WI38 (cell line): ENCODE measurements around the gene PET100.

Experiments used
- H3K4me3 ChIP-seq: 2 replicates; pipeline ENCODE4 v1.5.1; 2011; ENCODE audit warnings: low read depth, mild to moderate bottlenecking, control low read depth, low read length
- CTCF ChIP-seq: IDR thresholded peaks from 2 replicates; pipeline ENCODE4 v1.5.1; 2012; ENCODE audit warnings: low read depth, mild to moderate bottlenecking, control low read depth, low read length

The PET100 gene

GRCh38 chr19:7606289-7606688 is 23.3 kb upstream of the PET100 start:
- no peak overlapping the region for H3K4me3 ChIP-seq

GRCh38 chr19:7607212-7607873 is 22.2 kb upstream of the PET100 start:
- TF ChIP-seq CTCF = no peak
- no peak overlapping the region for H3K4me3 ChIP-seq

More at GRCh38 chr19:7606289-7606688, 23.3 kb upstream of the PET100 start:
- TF ChIP-seq CTCF = no peak

- TF ChIP-seq CTCF = no peak
Observed at GRCh38 chr19:7607874-7608560, 21.6 kb upstream of the PET100 start.

GRCh38 chr19:7610491-7611240 is 18.9 kb upstream of the PET100 start:
- H3K4me3 ChIP-seq = no peak overlapping the region
- no peak for TF ChIP-seq CTCF

More at GRCh38 chr19:7607874-7608560, 21.6 kb upstream of the PET100 start:
- no peak overlapping the region for H3K4me3 ChIP-seq

- H3K4me3 ChIP-seq = no peak overlapping the region
- no peak for TF ChIP-seq CTCF
Observed at GRCh38 chr19:7611541-7612279, 17.9 kb upstream of the PET100 start.

- H3K4me3 ChIP-seq = no peak overlapping the region
- no peak for TF ChIP-seq CTCF
Observed at GRCh38 chr19:7612282-7613274, 17.0 kb upstream of the PET100 start.
